Measurements from ENCODE around the gene STXBP5. TPM values are rescaled to one million over a fixed set of nuclear protein-coding genes. Genes with fewer than 3 reads are reported as not detected.

STXBP5 gene
- total and polyA plus RNA-seq, 9 of the 15 experiments (the other 6 are each of a cell fraction or from before 2014, with no cell fraction given) = 23.3 to 172 (median 71.5) TPM

GRCh38 chr6:147161974-147162495 is 42.2 kb upstream of the STXBP5 start (continued):
- TF ChIP-seq NR0B1 (IDR thresholded peaks at IDR 0.05; ENCODE audit: partially characterized antibody) (no peak), ZKSCAN3 (CRISPR knock-in tag; IDR thresholded peaks at IDR 0.05) (no peak), SMARCA4 (IDR thresholded peaks at IDR 0.05) (peak; percentile 95), STAT5B (CRISPR knock-in tag; IDR thresholded peaks at IDR 0.05) (no peak), NFE2 (IDR thresholded peaks at IDR 0.05; ENCODE audit: low read depth) (peak; percentile 63), OTX1 (CRISPR knock-in tag; IDR thresholded peaks at IDR 0.05) (no peak), BRD9 (IDR thresholded peaks at IDR 0.05; ENCODE audit: low read depth, partially characterized antibody) (peak; percentile 91), GATAD2B (IDR thresholded peaks at IDR 0.05; ENCODE audit: borderline replicate concordance) (peak; percentile 62; the same call in 1 of the 2 replicates), POLR3A (IDR thresholded peaks at IDR 0.05; ENCODE audit: borderline replicate concordance, extremely low read depth, insufficient read depth, insufficient read length) (no peak), CEBPB (tag; IDR thresholded peaks at IDR 0.05) (no peak), DEAF1 (CRISPR knock-in tag; IDR thresholded peaks at IDR 0.05) (peak; percentile 40; the same call in 1 of the 2 replicates), ZNF239 (CRISPR knock-in tag; IDR thresholded peaks at IDR 0.05) (peak; percentile 19), CAMTA2 (CRISPR knock-in tag; conservative IDR thresholded peaks at IDR 0.05) (no peak), SNRNP70 (optimal IDR thresholded peaks at IDR 0.05; ENCODE audit: low read depth, low read length) (no peak), TBL1XR1 (IDR thresholded peaks at IDR 0.05; ENCODE audit: low read length in 2 of 2) (peak; percentile 74 to 83; a peak in 3 of 4 replicates), RNF219 (CRISPR knock-in tag; IDR thresholded peaks at IDR 0.05) (no peak), TSHZ1 (CRISPR knock-in tag; IDR thresholded peaks at IDR 0.05) (no peak), NR3C1 (CRISPR knock-in tag; IDR thresholded peaks at IDR 0.05) (no peak), RFX7 (CRISPR knock-in tag; IDR thresholded peaks at IDR 0.05) (no peak)

Data from K562 (cell line).